Tibial artery (tissue), 4 donors: Measurements from ENCODE around the gene PDZRN4.
"Not testable (repeated sequence)": the region's sequence is repeated elsewhere in the genome, so short reads cannot be mapped to it uniquely, and the experiment has no call there.

Experiments used
- DNase-seq, 2 donors: peaks; one replicate each; pipeline ENCODE4 v3.0.0-alpha.2; 2019
- H3K27ac ChIP-seq, 2 donors: fragments of 200-600 bp; sonication (generic) in 1 of 2; 1 replicate in 1 of 2; 2 replicates in 1 of 2; pipeline ENCODE4 v1.5.1; 2018 to 2019; ENCODE audit warnings: mild to moderate bottlenecking in 1 of 2
- H3K27me3 ChIP-seq, 2 donors: fragments of 200-600 bp; sonication (generic) in 1 of 2; one replicate each; pipeline versions ENCODE4 v1.5.1 to v1.6.0; 2016 to 2019
- H3K36me3 ChIP-seq, 3 donors: fragments of 200-600 bp; sonication (generic) in 2 of 3; one replicate each; pipeline ENCODE4 v1.5.1; 2016 to 2019; ENCODE audit warnings: mild to moderate bottlenecking in 2 of 3
- H3K4me1 ChIP-seq, 4 donors: fragments of 200-600 bp; sonication (generic) in 2 of 4; 1 replicate in 3 of 4; 2 replicates in 1 of 4; pipeline ENCODE4 v1.5.1; 2016 to 2019
- H3K4me3 ChIP-seq, 2 donors: fragments of 200-600 bp; sonication (generic) in 1 of 2; 1 replicate in 1 of 2; 2 replicates in 1 of 2; pipeline ENCODE4 v1.5.1; 2018 to 2019; ENCODE audit warnings: mild to moderate bottlenecking in 2 of 2
- H3K9me3 ChIP-seq, 3 donors: fragments of 200-600 bp; sonication (generic) in 1 of 3; one replicate each; pipeline ENCODE4 v1.5.1; 2016 to 2019
- intact Hi-C: fragments of 100-400 bp; cut with DNase I; formaldehyde crosslinking; loops from one replicate; pipeline ENCODE4 v1.15.0; 2023; ENCODE audit warnings: low total_unique reads
- TF ChIP-seq, protein P1 (sequence below), 2 experiments: fragments of 200-600 bp in 1 of 2; fragments of 450-650 bp in 1 of 2; IDR thresholded peaks; one replicate each; pipeline ENCODE4 v1.5.1; 2017 to 2019; ENCODE audit warnings: antibody characterized with exemption in 2 of 2, mild to moderate bottlenecking in 1 of 2, moderate library complexity in 1 of 2

Gene PDZRN4

DNA sequence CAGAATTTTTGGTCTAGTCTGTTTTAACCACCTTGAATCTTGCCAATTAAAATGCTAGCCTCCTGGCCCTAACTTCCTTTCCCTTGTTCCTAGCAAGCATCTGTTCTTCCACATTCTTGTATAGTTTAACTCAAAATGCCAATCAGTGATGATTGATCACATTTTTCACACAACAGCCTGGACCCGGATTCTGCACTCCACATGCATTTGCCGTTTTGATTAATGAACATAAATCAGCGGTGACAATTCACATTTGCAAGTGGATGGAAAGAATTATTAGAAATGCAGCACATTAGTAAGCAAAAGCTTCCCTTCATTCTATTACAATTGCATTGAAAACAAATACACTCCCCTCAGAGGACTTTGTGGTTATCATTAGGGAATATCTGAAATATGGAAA, 83.4 kb downstream of the PDZRN4 start:
- intact Hi-C loops = no loop called here
- no peaks in the 10 kb centered on the region for H3K36me3 ChIP-seq

DNA sequence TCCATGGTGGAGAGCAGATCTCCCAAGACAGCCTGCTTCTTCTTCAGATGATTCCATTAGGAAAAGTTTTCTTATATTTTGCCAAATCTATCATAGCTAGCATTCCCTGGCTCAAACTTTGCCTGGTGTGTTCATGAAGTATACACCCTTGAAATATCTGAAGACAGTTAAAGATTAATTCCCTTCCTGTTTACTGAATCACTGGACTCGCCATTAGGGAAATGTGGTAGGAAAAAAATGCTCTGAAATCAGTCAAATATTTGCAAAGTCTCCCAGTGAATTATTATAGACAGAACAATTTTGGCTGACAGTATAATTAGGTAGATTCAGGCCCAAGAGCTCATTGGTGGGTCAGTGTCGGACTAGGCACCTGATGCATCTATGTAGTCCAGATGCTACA, 86.5 kb downstream of the PDZRN4 start:
- TF ChIP-seq, protein P1, sequence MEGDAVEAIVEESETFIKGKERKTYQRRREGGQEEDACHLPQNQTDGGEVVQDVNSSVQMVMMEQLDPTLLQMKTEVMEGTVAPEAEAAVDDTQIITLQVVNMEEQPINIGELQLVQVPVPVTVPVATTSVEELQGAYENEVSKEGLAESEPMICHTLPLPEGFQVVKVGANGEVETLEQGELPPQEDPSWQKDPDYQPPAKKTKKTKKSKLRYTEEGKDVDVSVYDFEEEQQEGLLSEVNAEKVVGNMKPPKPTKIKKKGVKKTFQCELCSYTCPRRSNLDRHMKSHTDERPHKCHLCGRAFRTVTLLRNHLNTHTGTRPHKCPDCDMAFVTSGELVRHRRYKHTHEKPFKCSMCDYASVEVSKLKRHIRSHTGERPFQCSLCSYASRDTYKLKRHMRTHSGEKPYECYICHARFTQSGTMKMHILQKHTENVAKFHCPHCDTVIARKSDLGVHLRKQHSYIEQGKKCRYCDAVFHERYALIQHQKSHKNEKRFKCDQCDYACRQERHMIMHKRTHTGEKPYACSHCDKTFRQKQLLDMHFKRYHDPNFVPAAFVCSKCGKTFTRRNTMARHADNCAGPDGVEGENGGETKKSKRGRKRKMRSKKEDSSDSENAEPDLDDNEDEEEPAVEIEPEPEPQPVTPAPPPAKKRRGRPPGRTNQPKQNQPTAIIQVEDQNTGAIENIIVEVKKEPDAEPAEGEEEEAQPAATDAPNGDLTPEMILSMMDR (IDR thresholded peaks at IDR 0.05) = no peak
- Histone ChIP-seq H3K4me1 (peaks cover 0 to 41% (median 8%) of the 10 kb centered on the region in 4 donors), H3K27ac (peak overlapping the region in 1 of 2 donors; percentile 16), H3K9me3 (no peaks in the 10 kb centered on the region), H3K36me3 (no peaks in the 10 kb centered on the region), H3K4me3 (no peak overlapping the region), H3K27me3 (no peaks in the 10 kb centered on the region)
- intact Hi-C loops = no loop called here
- DNase-seq = no peak

More for the DNA sequence above, 83.4 kb downstream of the PDZRN4 start:
- H3K27me3 ChIP-seq = no peaks in the 10 kb centered on the region
- peaks cover 0 to 49% (median 8%) of the 10 kb centered on the region in 4 donors for H3K4me1 ChIP-seq
- TF ChIP-seq, protein P1 (IDR thresholded peaks at IDR 0.05) = no peak
- H3K4me3 ChIP-seq = no peak overlapping the region
- no peaks in the 10 kb centered on the region for H3K9me3 ChIP-seq
- no peak for DNase-seq
- no peak overlapping the region for H3K27ac ChIP-seq

DNA sequence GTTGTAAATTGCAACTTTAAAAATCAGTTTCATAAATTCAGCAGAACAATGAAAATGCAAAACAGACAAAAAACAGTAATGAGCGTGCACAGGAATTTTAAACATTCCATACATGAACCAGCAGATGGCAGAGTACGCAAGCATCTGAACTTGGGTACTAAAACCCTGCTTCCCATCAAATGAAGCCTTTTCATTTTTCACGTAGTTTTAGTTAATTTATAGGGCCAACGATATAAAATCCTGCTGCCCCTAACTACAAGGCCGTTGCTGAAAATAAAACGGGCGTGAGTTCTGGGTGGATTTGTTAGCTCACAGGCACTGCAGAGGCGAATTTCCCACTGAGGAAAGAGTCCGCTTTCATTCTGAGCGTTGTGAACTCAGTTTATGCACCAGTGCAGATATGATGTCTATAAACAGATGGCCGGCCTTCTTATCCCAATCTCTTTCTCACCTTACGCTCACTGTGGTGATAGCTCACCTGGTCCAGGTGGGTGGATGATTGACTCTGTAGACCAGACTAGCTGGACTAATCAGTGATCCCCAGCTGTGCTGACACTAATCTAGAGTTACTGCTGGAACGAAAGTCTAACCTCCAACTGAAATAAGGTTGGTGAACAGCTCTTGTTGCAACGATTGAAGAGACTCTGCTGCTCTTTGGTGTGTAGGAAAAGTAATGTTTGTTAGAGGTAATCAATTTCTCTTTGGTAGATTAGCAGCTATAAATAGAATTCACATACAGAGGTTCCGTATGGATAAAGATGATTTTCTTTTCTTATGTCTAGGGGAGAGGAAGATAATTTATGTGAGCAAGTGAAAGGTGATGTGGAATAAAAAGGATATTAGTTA, 89.2 kb downstream of the PDZRN4 start:
- TF ChIP-seq, protein P1 (IDR thresholded peaks at IDR 0.05) = peak; percentile 55 to 64
- Histone ChIP-seq H3K27ac (no peak overlapping the region), H3K27me3 (no peaks in the 10 kb centered on the region), H3K36me3 (no peaks in the 10 kb centered on the region), H3K4me3 (no peak overlapping the region), H3K4me1 (peaks cover 0 to 41% (median 8%) of the 10 kb centered on the region in 4 donors), H3K9me3 (no peaks in the 10 kb centered on the region)
- intact Hi-C loops = no loop called here
- DNase-seq = no peak

DNA sequence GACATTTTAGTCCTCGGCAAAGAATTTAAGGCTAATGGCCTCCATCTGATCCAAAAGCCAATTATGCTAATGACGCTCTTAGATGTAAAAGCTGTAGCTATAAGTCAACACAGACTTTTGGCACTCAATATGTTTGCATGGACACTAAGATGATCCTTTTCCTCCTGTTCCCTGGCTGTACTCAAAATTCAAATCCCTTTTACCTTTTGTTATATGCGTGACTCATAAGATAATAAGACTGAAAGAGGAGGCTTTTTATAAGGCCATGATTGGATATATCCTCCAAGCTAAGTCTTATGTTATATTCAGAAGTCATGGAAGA, 89.8 kb downstream of the PDZRN4 start:
- no peak for DNase-seq
- TF ChIP-seq, protein P1 (IDR thresholded peaks at IDR 0.05) = no peak
- Histone ChIP-seq H3K36me3 (no peaks in the 10 kb centered on the region), H3K27ac (no peak overlapping the region), H3K4me3 (no peak overlapping the region), H3K9me3 (no peaks in the 10 kb centered on the region), H3K27me3 (no peaks in the 10 kb centered on the region), H3K4me1 (peaks cover 0 to 41% (median 8%) of the 10 kb centered on the region in 4 donors)
- intact Hi-C loops = no loop called here

DNA sequence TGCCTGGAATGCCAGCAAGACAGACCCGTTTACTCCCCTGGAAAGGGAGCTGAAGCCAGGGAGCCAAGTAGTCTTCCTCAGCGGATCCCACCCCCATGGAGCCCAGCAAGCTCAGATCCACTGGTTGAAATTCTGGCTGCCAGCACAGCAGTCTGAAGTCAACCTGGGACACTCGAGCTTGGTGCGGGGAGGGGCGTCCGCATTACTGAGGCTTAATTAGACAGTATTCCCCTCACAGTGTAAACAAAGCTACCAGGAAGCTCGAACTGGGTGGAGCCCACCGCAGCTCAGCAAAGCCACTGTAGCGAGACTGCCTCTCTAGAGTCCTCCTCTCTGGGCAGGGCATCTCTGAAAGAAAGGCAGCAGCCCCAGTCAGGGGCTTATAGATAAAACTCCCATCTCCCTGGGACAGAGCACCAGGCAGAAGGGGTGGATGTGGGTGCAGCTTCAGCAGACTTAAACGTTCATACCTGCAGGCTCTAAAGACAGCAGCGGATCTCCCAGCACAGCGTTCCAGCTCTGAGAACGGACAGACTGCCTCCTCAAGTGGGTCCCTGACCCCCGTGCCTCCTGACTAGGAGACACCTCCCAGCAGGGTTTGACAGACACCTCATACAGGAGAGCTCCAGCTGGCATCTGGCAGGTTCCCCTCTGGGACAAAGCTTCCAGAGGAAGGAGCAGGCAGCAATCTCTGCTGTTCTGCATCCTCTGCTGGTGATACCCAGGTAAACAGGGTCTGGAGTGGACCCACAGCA, 92.4 kb downstream of the PDZRN4 start:
- DNase-seq, intact Hi-C loops: not testable (repeated sequence)

DNA sequence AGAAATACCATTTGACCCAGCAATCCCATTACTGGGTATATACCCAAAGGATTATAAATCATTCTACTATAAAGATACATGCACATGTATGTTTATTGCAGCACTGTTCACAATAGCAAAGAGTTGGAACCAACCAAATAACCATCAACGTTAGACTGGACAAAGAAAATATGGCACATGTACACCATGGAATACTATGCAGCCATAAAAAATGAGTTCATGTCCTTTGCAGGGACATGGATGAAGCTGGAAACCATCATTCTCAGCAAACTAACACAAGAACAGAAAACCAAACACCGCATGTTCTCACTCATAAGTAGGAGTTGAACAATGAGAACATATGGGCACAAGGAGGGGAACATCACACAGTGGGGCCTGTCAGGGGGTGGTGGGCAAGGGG, 97.3 kb downstream of the PDZRN4 start:
- H3K27ac ChIP-seq, H3K27me3 ChIP-seq, intact Hi-C loops, H3K4me3 ChIP-seq, DNase-seq, H3K36me3 ChIP-seq, H3K9me3 ChIP-seq: not testable (repeated sequence)
- H3K4me1 ChIP-seq = peaks cover 0 to 13% (median 1%) of the 10 kb centered on the region in 4 donors

More for the DNA sequence above, 92.4 kb downstream of the PDZRN4 start:
- not testable (repeated sequence) for H3K9me3 ChIP-seq, H3K4me3 ChIP-seq, H3K27me3 ChIP-seq, H3K27ac ChIP-seq, H3K36me3 ChIP-seq
- peaks cover 0 to 15% (median 5%) of the 10 kb centered on the region in 4 donors for H3K4me1 ChIP-seq
